Activated CD4-positive, CD25-positive, alpha-beta regulatory T cell treated with anti-CD3 and anti-CD28 coated beads, Interleukin-2, amount 50 U/mL, for 72 hours (primary cell): ENCODE measurements around the gene ZNF592.

Experiments
- DNase-seq: peaks from one replicate; pipeline ENCODE4 v3.0.0; 2021

ZNF592 gene, protein sequence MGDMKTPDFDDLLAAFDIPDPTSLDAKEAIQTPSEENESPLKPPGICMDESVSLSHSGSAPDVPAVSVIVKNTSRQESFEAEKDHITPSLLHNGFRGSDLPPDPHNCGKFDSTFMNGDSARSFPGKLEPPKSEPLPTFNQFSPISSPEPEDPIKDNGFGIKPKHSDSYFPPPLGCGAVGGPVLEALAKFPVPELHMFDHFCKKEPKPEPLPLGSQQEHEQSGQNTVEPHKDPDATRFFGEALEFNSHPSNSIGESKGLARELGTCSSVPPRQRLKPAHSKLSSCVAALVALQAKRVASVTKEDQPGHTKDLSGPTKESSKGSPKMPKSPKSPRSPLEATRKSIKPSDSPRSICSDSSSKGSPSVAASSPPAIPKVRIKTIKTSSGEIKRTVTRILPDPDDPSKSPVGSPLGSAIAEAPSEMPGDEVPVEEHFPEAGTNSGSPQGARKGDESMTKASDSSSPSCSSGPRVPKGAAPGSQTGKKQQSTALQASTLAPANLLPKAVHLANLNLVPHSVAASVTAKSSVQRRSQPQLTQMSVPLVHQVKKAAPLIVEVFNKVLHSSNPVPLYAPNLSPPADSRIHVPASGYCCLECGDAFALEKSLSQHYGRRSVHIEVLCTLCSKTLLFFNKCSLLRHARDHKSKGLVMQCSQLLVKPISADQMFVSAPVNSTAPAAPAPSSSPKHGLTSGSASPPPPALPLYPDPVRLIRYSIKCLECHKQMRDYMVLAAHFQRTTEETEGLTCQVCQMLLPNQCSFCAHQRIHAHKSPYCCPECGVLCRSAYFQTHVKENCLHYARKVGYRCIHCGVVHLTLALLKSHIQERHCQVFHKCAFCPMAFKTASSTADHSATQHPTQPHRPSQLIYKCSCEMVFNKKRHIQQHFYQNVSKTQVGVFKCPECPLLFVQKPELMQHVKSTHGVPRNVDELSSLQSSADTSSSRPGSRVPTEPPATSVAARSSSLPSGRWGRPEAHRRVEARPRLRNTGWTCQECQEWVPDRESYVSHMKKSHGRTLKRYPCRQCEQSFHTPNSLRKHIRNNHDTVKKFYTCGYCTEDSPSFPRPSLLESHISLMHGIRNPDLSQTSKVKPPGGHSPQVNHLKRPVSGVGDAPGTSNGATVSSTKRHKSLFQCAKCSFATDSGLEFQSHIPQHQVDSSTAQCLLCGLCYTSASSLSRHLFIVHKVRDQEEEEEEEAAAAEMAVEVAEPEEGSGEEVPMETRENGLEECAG (N-terminal part only)

DNA sequence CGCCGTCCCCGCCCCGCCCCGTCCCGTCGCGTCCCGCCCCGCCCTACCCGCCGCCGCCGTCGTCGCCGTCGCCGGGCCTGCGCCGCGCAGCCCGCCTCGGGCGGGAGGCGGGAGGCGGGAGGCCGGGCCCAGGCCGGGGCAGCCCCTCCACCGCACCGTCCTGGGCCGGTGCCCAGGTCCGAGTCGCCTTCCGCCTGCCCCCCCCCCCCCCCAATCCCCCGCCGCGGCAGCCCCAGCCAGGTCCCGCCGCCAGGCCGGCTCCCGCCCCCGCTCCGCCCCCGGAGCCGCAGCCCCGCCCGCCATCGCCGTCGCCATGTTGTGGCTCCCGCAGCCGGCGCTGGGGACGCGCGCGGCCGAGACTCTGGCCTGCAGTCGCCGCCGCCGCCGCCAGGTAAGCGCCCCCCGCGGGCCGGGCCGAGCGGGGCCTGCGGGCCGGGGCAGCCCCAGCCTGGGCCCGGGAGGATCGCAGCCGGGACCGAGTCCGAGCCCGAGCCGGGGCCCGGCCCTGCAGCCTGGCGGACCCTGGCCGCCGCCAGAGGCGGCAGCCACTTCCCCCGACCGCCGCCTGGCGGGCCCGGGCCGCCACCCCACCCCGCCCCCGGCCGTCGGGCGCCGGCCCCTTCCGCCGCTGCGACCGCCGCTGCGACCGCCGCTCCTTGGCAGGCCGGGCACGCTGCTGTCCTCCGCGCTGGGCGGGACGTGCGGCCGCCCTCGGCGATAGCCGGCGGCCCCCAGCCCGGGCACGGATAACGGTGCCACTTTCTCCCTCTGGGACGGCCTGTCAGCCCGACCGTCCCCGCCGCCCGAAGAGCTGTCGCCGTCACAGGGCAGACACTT, at the start of gene ZNF592:
ZNF592 (plus strand) TSS at position 319 of the 837 bp plus-strand sequence. CDS start 34,084 bp downstream, outside the sequence.
- DNase-seq: peak; percentile 83

DNA sequence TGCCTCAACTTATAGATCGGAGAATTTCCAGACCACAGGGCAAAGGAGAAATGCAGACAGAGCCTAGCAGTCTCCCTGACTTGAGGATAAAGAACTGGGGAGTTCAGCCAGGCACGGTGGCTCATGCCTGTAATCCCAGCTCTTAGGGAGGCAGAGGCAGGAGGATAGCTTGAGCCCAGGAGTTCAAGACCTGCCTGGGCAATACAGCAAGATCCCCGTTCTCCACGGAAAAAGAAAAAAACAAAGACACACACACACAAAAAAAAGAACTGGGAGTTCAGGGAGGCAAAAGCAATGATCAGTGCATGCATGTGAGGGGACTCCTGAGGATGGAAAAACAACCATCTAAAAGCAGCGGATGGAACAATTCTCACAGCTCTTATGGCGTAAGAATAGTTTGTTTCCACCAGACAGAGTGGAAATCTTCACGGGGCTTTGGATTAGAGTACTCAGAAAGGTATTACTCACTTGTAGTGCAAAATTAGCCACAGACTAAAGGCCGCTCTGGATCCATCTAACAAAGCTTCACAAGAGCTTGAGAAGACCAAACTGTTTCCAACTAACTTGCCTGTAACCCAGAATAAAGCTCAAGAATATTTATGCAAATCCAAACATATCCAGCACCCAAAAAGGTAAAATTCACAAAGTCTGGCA, 48.7 kb upstream of the ZNF592 start:
- no peak for DNase-seq

DNA sequence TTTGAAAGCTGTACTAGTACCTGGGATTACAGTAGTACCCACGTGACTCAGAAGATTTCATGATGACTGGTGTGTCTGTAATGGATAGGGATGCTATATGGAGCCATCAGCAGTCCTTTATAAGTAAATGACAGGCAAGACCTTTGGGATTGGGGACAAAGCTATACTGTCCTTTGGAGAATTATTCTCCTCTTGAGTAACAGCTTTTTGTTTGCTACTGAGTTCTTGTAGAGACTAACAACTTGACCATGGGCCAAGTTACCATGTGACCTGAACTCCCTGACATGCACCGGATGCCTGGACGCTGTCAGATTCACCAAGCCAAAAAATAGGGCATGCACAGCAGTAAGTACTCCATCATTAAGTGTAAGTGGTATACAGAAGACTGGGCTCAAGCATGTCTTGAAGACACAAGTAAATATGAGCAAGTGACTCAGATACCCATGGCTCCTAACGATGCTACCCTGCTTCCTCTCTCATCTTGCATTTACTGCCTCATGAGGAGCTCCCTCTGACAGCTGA, 45.4 kb upstream of the ZNF592 start:
- no peak for DNase-seq

DNA sequence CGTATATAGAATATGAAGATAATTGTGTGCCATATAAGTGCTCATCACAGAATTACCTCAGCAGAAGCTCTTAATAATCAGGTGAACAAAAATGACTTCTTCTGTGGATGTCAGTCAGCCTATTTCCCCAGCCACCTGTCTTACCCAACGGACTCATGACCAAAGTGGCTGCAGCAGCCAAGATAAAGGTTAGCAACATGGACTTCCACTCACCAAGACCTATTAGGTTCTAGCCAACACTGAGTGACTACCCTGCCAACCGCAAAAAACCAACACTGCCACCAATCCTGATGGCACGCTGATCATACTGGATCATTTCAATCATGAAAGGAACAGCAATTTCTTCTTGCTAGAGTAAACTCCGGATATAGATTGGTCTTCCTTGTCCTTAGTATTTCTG, 44.6 kb upstream of the ZNF592 start:
- DNase-seq: no peak

DNA sequence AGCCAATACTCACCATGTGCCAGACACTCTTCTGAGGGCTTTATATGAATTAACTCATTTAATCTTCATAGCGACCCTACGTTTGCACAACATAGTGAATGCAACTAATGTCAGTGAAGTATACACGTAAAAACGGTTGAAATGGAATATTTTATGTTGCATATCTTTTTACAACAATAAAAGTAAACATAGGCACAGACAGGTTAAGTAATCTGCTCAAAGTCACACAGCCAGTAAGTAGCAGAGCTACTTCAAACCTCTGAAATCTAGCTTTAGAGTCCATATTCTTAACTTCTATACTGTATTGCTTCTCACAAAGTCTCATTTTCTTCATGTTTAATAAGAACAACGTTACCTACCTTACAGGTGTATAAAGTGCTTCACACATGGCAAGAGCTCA, 34.0 kb upstream of the ZNF592 start:
- no peak for DNase-seq

DNA sequence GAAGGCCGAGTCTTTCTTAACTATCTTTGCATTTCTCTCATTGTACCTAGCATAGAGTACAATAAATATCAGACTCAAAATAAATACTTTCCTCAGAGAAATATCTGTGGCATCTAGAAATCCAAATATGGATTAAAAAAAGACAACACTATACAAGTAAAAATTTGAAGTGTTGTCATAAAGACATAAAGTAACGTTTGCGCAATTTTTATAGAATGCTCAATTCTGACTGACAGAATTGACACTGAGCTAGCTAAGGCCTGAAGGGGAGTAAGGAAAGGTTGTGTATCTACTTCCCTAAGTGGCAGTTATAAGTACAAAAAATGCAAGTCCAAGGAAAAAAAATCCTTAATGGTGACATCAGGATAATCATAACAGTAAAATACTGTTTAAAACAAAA, 33.6 kb upstream of the ZNF592 start:
- DNase-seq: no peak

DNA sequence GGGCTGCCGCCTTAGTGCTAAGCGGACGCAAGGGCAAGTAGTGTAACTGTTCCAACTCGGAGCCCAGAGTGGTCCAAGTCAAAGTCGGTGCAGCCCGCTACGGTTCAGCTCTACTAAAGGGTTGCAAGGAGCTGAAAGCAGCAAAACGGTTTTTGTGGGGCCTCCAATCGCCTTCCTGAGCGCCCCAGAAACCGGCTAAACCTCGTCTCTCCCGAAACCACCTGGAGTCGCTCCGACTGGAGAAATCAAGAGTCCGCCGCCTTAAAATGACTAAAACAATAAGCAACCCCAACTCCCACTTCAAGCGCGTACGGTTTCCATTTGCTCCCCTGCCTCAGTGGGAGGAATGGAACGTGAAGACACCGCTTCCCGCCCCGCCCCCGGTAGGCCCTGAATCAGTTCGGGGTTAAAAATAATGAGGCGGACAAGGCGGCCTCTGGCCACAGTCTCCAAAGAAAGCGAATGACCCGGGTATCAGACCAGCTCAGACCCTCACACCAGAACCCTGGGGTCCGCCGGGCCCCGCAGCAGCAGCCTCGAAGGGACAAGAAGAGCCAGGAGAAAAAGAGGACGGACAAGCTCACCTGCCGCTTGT, 32.9 kb upstream of the ZNF592 start:
- peak; percentile 48 for DNase-seq

DNA sequence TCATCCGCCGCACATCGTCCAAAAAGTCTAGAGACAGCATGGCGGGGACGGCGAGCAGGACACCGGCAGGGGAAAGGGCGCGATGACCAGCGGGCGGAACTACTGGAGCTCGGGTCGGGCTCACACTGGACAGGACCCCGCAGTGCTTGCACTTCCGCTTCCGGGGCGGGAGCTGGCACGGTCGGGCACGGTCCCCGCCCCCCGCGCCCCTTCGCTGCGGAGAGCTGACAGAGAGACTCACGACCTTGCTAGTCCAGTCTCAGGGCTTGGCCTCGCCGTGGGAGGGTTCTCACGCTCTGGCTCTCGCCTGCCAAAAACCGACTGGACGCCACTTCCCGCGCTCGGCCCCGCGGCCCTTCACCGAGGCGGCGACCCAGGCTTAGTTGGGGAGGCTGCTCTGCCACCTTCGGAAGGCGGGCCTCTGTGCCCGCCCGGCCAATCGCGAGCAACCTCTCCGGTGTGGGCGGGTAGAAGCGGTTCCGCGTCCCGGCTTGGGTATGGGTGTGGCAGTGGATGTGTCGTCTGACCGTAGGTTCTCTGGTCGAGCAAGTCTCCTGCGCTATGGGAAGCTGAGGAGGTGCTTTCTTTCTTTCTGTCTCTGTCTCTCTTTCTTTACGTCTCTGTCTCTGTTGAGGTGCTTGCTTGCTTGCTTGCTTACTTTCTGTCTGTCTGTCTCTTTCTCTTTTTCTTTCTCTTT, 32.2 kb upstream of the ZNF592 start, which contains the start of gene SEC11A:
SEC11A (minus strand) TSS at position 104 of the 697 bp plus-strand sequence; CDS start at position 40, 64 bp downstream.
- peak; percentile 92 for DNase-seq

DNA sequence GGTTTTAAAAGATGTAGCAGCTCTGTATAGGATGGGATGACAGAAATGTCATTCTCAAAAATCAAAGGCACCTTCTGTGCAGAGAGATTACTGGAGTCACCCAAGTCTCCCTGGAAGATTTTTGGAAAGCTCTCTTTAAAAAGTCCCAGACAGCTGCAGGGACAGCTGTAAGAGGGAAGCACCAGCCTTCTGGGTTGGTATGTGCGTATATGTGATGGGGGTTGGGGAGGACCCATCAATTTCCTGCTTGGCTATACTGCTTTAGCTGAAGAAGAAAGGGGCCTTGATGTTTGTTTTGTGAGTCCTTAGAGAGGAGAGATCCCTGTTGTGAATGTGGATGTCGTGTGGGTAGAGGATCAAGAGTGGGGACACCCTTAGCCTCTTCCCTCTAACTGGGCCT, 27.0 kb upstream of the ZNF592 start:
- no peak for DNase-seq

DNA sequence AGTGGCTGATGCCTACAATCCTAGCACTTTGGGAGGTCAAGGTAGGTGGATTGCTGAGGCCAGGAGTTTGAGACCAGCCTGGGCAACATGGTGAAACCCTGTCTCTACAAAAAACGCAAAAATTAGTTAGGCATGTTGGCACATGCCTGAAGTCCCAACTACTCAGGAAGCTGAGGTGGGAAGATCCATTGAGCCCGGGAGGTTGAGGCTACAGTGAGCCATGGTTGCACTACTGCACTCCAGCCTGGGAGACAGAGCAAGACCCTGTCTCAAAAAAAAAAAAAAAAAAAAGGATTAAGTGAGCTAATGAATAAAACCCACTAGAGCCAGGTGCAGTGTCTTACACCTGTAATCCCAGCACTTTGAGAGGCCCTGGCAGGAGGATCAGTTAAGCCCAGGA, 25.8 kb upstream of the ZNF592 start:
- DNase-seq: no peak

DNA sequence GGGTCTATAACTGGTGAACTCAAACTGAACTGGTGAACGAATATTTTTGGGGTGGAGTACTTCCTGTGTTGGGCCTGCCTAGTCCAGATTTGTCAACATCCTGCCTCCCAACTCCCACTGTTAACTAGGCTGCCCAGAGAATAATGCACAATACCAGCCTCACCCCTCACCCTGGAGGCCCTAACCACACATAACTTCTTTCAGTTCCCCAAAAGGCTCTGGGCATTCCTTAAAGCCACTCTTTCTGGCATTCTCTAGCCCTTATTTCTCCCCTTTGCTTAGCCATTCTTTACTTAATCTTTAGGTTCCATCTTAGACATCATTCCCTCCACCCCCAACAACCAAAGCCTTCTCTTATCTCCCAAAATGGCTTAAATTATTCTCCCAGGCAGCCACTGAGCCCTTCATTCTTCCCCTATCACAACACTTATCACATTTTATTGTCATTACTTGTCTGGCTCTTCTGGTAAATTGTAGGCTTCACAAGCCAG, 23.3 kb upstream of the ZNF592 start:
- DNase-seq: no peak

DNA sequence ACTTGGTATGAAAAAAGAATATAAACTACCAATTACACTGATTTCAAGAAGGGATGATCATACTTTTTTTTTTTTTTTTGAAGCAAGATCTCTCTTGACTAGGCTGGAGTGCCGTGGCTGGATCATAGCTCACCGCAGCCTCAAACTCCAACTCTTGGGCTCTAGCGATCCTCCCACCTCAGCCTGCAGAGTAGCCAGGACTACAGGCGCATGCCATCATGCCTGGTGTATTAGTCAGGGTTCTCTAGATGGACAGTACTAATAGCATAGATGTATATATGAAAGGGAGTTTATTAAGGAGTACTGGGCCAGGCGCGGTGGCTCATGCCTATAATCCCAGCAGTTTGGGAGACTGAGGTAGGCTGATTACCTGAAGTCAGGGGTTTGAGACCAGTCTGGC, 21.0 kb upstream of the ZNF592 start:
- no peak for DNase-seq

DNA sequence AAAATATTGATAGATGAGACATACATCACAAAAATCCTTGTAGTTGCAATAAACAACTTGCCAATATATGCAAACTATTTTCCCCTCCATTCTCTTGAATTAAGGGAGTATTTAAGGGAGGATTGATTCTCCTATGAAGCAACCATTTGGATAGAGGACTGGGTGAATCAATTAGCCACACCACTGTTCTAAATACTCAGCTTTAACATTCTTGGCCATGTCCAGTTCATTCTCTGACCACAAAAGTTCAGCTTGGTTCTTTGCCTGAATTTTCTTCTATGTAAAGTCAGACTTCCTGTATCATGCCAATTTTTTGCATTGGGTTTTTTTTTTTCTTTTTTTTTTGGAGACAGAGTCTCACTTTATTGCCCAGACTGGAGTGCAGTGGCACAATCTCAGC, 16.6 kb upstream of the ZNF592 start:
- DNase-seq: no peak

DNA sequence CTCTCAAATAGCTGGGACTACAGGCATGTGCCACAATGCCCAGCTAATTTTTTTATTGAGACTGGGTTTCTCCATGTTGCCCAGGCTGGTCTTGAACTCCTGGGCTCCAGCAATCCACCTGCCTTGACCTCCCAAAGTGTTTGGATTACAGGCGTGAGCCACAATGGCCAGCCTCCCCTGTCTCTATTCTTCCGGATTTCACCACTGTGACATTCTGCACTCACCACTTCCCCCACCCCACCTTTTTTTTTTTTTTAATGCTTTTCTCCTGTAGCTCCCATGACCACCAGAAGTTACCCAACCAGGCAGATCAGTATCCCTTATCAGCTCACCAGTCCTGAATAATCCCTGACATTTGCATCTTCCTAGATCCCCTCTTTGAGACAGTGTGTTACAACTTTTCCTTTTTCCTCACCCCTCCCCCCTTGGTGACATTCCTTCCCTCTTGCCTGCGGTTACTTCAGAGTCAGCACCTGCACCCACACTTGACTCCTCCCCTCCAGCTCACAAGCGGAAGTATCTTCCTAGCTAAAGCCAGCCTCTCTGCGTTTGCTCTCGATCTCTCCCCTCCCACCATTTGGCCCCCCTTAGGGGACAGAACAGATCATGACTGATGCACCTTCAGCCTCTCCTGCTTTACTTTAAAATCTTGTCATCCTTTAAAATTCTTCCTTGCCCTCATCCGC, 13.5 kb upstream of the ZNF592 start:
- peak; percentile 56 for DNase-seq

DNA sequence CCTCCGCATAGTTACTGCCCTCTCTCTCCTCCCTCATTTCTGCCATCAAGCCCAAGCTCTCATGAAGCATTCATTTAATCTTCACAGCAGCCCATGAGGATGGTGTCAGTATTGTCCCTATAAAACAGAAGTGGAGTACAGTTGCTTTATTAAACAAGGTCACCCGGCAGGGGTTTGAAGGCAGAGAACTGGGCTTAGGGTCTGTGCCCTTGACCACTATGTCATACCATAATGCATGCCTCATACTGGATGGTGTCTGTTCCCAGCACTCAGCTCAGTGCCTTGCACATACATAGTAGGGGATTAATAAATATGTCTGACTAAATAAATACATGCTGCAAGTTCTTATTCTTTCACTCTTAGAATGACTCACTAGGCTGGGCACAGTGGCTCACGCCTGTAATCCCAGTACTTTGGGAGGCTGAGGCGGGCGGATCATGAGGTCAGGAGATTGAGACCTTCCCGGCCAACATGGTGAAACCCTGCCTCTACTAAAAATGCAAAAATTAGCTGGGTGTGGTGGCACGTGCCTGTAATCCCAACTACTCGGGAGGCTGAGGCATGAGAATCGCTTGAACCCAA, 12.8 kb upstream of the ZNF592 start:
- peak; percentile 45 for DNase-seq

DNA sequence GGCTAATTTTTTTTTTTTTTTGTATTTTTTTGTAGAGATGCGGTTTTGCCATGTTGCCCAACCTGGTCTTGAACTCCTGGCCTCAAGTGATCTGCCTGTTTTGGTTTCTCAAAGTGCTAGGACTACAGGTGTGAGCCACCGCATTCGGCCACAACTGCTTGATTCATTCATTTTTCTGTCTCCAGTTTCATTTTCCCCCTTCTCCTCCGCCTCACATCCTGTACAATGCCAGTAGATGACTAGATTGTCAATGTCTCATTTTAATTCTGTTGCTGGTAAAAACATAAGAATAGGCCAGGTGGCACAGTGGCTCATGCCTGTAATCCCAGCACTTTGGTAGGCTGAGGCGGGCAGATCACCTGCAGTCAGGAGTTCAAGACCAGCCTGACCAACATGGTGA, 12.0 kb upstream of the ZNF592 start:
- DNase-seq: peak; percentile 58

DNA sequence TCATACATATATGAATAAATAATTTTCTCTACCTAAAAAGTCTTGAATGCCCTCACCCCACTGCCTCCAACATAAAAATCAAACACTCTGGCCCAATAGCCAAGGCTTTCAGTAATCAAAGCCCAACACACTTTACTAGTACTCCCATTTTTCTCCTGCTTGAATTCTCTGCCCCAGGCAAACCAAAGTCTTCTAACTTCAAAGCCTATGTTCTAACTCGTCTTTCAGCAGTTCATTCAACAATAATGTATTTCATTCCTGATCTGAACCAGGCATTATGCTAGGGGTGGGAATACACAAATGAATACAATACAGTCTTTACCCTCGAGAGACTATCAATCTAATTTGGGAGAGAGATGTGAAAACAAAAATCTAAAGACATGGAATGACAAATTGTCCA, 11.4 kb upstream of the ZNF592 start:
- DNase-seq: no peak

DNA sequence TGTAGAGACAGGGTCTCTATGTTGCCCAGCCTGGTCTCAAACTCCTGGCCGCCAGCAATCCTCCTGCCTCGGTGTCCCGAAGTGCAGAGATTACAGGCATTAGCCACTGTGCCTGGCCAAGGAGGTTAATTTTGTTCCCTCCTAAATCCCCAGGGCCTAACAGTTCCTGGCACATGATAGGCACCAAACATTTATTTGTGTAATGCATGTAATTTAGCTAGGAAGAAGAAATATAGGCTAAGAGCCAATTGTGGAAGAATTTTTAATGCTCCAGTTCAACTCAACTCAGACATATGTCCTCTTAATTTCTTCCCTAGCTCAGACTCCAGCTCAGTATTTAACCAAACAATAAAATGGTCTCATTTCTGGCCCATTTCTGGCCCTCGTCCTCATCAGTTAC, 7.7 kb upstream of the ZNF592 start:
- DNase-seq: no peak

DNA sequence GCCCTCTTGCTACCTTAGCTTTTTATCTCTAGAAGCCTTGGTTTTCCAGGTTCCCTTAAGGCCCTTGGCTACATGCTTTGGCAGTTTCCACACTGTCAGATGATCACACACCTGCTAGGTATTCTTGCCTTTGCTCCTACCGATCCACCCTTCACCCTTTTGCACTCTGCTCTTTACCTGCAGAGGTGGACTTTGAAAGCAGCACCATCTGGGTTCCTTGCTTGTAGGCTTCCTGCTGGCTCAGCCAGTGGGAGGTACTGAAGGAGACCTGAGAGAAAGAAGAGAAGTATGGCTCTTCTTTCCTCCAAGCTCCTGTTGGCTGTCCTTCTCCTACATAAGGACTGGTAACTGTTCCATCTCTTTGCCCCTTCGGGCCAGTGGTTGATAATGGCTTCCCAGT, 7.3 kb upstream of the ZNF592 start:
- no peak for DNase-seq
